ENCODE data around the gene TMEM203.
"Not testable (repeated sequence)": the region's sequence is repeated elsewhere in the genome, so short reads cannot be mapped to it uniquely, and the experiment has no call there.

The TMEM203 gene, protein sequence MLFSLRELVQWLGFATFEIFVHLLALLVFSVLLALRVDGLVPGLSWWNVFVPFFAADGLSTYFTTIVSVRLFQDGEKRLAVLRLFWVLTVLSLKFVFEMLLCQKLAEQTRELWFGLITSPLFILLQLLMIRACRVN

DNA sequence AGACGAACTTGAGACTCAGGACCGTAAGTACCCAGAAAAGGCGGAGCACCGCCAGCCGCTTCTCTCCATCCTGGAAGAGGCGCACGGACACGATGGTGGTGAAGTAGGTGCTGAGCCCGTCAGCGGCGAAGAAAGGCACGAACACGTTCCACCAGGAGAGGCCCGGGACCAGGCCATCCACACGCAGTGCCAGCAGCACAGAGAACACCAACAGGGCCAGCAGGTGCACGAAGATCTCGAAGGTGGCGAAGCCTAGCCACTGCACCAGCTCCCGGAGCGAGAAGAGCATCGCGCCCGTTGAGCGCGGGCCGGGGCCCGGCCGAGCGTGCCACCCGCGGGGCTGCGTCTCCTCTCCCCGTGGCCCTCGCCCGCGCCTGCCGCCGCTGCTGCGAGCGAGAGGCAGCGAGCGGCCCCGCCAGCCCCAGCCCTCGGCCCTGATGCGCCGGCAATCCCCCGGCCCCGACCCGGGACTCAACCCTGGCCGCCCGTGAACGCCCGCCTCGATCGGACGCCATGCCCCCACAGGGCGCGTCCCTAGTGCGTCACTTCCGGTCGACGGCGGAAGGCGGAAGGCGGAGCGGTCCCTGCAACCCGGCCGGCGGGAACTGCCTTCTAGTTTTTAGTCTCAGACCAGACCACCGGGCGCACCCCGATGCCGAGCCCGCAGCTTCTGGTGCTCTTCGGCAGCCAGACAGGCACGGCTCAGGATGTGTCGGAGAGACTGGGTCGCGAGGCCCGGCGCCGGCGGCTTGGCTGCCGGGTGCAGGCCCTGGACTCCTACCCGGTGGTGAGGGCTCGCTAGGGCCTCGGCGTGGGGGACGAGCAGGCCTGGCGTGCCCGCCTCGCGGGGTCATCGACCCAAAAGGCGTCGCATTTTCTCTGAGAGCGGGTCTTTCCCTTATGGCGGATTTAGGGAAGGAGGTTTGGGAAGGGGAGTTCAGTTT lies at the start of gene TMEM203, which contains the start of gene NDOR1:
TSS of gene TMEM203 (minus strand) at position 523 of the 944 bp plus-strand sequence. CDS start at position 289, 234 bp downstream.
TSS of gene NDOR1 (plus strand) at position 575 of the 944 bp plus-strand sequence. CDS start at position 653, 78 bp downstream.
- DNase-seq = peak; percentile 58

DNA sequence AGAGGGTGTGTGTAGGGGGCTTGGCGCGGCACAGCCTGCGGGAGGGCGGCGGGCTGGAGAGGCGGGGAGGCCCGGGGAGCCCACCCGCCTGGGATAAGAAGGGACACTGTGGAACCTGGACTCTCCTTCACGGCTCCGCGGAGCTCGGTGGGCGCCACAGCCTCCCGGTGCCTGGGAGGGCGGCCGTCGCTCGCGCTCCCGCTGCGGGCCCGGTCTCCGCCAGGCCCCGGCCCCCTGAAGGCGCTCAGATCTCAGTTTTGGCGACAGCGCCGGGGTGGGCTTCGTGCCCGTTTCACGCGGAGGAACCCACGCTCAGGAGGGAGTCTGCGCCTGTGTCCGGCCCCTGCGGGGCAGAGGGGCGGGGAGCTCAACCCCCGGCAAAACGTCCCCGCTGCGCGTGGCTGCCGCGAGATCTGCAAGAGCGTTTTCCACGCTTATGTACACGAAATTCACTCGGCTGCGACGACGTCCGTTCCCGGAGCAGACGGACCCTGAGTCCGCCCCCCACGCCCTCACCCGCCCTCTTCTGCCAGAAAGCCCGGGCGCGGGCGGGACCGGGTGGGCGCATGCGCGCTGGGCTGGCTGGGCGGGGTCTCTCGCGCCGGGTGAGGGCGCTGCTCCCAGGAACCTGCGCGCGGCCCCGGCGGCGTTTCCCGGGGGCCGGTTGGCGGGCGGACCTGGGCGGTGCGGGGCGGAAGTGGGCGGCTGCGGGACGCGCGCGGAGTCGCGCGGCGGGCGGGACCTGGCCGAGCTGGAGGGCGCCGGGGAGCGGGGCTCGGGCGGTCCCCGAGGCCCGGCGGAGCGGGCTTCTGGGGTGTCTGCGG lies 49.4 kb upstream of the TMEM203 start, which contains the start of gene NELFB:
TSS of gene NELFB (plus strand) at position 704 of the 824 bp plus-strand sequence.
- DNase-seq = peak; percentile 88

DNA sequence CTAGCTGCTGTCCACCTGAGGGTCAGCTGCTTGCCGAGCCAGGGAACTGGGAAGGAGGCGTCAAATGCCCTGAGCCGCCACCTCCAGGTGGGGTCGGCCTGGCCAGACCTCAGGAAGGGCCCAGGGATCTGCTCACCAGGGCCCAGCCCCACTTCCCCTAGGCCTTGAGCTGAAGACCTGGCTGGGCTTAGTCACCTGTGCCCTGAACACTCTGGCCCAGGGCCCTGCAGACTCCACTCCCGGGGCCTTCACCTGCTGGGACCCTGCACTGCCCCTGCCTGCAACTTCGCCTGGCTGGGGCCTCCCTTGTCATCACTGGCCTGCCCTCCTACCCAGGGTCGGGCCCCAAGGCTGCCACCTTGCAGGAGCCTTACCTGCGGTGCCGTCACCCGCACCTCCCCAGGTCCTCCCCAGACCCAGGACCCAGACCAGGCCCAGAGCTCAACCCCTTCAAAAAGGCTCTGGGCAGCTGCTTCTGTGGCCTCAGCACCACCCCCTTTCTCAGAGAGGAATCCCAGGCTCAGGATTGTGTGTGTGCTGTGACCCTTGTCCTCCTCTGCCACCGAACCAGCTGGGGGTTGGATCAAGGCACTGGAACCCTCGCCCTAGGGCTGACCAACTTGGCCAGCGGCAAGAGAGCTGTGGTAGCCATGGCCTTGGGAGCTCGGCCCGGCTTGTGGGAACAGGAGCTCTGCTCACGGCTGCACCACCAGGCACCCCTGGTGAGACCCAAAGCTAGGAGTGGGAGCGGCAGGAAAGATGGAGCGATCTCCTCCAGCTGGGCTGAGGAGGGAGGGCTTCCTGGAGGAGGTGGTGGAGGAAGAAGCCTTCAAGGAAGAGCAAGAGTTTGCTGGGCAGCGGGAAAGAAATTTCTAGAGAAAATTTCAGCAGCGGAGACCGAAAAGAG lies 48.5 kb upstream of the TMEM203 start:
- no peak for DNase-seq

DNA sequence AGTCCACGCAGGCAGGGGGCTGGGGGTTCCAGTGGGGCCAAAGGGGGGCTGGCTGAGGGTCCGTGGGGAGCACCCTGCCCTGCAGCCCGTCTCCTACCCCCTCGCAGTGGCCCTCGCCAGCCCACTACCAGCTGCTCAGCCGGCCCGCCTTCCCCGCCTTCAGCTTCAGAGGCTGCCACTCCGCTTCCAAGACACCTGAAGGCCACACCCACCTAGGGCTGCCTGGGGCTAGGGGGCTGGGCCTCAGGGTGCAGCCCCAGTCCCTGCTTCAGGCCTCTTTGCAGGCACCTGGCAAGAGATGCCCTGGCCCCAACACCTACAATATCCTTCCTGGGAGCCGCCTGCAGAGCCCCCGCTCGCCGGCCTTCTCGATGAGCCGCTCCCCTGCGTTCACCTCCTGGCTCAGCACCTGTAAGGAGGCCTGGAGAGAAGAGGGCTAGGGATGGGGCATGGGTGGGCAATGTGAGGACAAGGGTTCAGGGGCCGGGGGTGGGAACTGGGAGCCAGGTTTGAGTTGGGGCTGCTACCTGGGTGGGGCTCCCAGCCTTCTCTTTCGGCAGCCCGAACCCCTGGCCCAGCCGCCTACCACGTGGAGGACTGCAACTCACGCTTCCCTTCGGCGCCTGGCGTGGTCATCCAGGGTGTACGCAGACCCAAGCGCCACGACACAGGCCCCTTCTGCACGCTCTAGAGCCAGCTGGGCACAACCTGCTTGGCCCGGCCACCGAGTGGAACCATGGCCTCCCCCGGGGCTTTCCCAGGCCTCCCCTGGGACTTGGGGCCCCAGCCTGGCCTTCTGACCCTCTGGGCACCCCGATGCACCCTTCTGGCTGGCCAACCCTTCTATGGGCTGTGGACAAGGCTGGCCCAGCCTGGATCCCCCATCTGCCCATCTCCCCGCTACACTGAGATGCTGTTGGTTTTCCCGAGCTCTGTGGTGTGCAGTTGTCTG lies 47.4 kb upstream of the TMEM203 start:
- DNase-seq = no peak

DNA sequence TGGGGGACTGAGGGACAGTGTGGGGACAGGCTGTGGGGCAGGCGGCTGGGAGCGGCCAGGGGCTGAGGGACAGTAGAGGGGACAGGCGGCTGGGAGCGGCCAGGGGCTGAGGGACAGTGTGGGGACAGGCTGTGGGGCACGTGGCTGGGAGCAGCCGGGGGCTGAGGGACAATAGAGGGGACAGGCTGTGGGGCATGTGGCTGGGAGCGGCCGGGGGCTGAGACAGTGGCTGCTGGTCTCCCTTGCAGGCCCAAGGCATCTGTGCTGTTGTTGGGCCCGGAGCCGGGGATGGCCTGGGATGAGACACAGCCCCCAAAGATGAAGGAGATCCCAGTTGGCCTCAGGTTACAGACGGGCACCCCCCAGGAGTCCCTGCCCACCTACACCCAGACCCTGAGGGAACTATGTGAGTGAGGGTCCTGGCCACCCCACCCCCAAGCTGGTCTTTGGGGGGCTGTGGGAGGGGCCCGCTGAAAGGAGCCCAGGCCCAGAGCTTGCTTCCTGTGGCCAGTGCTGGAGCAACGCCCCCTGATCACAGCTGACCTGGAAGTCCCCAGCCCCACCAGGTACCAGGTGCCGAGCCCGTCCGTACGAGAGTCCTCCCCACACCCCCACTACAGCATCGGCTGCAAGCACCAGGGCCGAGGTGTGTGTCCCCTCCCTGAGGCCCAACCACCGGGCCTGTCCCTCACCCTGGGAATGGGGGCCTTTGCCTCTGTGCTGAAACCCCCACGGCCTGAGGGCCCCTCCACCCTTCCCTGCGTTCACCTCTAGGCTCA lies 46.2 kb upstream of the TMEM203 start:
- DNase-seq = no peak

DNA sequence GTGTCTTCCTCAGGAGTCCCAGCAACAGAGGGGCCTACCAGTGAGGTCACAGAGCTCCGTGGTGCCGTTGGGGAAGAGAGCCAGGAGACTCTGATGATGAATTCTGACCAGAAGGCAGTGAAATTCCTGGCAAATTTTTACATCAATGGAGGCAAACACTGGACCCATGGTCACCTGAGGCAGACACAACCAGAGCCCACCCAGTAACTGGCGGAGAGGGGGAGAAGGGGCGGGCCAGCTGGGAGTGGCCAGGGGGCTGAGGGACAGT lies 45.7 kb upstream of the TMEM203 start, which contains the start of gene STPG3:
TSS of gene STPG3 (plus strand) at position 93 of the 268 bp plus-strand sequence. CDS start at position 94, 1 bp downstream.
- no peak for DNase-seq

DNA sequence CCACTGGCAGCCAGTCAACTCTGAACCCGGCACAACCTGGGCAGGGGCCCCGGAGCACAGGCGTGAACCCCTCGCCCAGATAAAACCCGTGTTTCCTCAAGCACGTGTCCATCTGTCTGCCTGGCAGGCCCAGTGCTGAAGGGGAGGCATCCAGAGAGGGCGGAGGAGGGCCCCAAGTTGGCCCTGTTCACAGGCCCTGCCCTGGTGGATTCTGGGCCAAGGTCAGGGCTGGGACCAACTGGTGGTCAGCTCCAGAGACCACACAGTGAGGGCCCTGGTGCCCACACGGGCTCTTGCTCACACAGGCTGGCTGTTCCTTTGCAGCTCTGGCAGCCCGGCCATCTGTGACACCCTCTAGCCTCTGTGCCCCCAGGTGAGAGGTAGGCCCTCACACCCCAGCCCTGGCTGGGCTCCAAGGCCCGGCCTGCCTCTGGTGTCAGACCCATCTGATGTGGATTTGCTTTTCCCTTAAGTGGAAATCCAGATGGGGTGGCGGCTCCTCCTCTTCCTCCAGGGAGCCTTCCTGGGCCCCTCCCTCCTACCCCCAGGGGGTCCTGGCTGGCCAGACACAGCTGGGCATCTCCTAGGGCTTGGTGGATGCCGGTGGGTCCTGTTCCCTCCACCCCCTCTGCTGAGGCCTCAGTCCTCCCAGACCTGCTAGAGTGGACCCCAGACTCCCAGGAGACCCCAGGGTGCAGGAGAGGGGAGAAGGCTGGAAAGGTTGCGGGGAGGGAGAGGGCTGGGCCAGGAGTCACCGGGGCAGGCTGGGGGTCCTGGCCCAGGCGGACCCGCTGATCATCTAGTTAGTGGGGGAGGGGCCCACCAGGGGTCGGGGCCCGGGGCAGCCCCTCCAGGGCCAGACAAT lies 45.1 kb upstream of the TMEM203 start:
- DNase-seq = no peak

DNA sequence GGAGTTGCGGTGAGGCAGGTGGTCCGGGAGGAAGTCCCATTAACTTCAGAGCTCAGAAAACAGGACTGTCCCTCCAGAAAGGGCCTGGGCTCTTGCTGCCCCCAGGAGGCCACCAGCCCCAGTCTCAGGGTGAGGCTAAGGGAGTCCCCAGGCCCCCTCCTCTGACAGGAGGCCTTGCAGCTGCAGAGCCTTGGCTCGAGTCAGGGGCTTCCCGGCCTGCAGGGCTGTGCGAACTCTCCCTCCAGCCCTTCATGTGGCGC lies 42.4 kb upstream of the TMEM203 start:
- DNase-seq = no peak

DNA sequence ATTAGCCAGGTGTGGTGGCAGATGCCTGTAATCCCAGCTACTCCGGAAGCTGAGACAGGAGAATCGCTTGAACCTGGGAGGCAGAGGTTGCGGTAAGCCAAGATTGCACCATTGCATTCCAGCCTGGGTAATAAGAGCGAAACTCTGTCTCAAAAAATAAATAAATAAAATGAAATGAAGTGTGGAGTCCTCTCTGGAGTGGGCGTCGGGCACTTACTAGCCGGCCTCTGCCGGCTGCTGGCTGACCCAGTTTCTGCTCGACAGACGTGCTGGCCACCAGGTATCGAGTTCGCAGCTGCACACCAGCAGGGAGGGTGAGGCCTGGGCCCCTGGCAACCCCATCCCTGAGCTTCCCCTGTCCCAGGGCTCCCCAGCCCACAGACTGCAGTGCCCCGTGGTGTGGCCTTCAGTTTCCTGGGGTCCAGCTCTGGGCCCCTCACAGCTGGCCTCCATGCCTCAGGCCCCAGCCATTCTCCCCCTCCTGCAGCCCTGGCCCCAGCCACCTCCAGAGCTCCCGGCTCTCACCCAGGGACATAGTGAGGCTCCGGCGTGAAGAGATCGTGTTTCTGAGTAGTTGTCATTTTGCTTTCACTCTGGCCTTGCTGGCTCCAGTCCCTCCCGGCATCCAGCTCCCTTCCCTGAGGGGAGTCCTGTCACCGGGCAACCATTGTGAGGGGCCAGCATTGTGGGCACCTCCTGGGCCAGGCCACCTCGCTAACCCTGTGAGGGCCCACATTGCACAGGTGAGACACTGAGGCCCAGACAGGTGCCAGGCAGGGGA lies 41.9 kb upstream of the TMEM203 start:
- no peak for DNase-seq

DNA sequence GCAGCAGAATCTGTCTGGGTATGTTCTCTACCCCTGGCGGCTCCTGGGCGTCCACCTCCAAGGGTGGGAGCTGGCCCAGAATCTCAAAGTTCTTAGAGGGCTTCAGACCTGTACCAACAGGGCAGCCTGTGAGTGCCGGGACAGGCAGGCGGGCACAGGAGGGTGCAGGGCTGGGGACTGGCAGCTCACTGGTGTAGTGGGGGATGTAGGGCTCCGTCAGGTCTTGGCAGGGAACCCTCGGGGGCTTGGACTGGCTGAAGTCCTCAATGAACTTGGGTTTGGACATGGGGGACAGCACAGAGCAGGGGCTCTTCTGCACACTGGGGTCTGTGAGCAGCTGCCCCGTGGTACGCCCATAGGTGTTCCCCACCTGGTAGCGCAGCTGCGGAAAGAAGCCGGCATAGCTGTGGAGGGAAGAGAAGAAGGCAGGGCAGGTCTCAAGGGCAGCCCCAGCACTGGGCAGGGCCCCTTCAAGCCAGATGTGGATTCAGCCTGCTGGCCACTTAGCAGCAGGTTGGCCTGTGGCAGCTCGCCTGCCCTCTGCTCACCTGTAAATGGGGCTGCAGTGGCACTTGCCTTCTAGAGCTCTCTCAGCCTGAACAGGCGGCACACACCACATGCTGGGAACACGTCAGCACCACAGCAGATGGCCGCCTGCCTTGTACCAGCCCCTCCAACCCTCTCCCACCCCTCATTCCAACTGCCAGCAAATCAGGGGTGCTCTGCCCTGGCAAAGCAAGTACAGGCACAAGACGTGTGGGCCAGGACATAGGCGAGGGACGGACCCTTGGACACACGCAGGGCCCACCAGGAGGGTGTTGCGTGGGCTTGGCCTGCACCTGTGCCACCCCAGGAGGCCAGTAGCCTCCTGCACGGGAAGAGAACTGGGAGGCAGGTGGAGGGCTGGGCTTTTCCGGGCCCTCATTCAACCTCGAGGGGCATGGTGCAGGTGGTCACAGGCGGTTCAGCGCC lies 40.3 kb upstream of the TMEM203 start:
- DNase-seq = peak; percentile 22

DNA sequence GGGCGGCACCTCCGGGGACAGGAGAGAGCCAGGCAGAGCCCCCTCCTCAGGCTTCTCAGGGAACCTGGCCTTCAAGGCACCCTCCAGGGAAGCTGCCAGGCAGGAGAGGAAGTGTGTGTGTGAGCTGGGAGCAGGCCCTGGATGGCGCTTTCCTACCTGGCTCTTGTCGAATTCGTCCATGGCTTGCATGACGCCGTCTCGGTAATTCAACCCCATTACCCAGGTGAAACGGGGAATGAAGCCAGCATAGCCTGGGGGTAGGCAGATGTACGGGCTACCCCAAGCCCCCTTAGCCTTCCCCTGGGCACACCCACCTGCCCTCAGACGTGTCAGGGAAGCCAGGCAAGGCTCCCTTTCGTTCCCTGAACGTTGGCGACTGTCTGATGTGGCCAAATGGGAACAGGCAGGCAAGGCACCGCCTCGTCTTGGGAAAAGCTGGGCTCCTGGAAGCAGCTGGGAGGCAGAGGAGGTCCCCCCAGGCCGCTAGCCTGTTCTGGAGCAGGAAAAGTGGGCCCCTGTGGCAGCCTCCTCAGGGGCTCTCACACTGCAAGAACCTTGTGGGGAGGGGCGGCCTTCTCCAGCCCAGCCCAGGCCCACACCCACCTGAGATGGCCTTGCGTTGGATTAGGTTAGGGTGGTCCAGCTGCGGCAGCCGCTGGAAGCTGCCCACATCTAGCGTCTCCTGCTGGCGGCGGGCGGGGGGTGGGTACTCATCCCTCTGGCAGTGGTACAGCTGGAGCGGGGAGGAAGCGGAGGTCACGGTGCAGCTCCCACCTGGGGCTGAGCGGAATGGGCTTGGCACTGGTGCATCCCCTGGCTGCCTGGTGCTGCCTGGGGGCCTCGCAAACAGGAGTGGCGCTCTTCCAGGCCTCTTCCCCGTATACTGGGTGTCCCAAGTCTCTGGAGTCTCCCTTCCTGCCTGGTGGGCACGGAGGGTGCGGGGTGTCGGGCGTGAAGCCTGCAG lies 39.3 kb upstream of the TMEM203 start:
- no peak for DNase-seq

DNA sequence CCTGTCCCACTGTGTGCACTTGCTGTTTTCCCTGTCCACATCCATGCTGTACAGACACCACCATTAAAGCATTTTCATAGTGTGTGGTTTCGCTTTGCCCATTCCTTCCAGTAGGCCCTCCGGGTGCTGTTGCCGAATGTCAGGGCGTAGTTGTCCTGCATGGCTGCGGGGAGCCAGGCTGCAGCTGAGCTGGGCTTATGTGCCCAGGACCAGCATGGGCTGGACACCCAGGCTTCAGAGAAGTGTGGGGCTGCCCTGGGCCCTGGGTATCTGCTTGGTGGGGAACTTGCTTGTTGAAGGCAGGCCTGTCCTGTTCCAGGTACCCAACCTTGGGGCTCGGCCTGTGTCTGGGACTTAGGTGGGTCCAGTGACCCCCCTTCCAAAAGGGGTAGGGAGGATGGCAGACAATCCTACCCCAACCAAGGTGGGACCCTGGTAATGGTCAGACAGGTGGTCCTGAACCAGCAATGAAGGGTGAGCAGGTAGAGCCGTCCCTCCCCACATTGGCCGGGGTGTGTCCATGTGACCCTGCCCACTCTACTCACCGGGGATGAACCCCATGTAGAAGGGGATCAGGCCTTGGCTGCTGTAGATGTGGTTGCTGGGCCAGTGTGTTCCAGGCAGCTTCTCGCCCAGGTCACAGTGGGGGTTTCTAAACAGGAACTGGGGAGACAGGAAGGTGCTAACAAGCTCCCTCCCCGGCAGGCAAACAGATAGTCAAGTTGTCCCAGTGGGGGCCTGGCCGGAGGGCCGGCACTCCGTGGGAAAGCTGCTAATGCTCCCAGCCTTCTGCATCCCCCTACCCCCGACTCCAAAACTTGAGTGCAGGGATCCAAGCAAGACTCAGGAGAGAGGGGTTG lies 38.4 kb upstream of the TMEM203 start:
- DNase-seq = no peak

DNA sequence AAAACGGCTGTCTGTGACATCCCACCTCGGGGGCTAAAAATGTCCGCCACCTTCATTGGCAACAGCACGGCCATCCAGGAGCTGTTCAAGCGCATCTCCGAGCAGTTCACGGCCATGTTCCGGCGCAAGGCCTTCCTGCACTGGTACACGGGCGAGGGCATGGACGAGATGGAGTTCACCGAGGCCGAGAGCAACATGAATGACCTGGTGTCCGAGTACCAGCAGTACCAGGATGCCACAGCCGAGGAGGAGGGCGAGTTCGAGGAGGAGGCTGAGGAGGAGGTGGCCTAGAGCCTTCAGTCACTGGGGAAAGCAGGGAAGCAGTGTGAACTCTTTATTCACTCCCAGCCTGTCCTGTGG lies 37.8 kb upstream of the TMEM203 start:
- DNase-seq = not testable (repeated sequence)

DNA sequence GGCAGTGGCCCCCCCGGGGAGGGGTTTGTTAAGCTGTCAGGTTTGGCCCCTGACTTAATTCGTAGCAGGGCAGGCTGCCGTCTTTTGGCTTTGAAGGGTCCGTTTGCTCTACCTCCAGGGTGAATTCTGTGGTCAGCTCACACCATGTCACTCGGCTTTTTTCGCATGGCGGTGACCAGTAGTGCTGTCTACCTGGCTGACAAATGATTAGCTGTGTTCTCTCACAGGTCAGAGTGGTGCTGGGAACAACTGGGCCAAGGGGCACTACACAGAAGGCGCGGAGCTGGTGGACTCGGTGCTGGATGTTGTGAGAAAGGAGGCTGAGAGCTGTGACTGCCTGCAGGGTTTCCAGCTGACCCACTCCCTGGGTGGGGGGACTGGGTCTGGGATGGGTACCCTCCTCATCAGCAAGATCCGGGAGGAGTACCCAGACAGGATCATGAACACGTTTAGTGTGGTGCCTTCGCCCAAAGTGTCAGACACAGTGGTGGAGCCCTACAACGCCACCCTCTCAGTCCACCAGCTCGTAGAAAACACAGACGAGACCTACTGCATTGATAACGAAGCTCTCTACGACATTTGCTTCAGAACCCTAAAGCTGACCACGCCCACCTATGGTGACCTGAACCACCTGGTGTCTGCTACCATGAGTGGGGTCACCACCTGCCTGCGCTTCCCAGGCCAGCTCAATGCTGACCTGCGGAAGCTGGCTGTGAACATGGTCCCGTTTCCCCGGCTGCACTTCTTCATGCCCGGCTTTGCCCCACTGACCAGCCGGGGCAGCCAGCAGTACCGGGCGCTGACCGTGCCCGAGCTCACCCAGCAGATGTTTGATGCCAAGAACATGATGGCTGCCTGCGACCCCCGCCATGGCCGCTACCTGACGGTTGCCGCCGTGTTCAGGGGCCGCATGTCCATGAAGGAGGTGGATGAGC lies 37.1 kb upstream of the TMEM203 start:
- DNase-seq = no peak
